HFFc6 (cell line): ENCODE results near the gene PHYHD1. TPM values are rescaled to one million over a fixed set of nuclear protein-coding genes. Genes with fewer than 3 reads are reported as not detected.
A peak's percentile ranks its signal among the peaks of the same experiment; 100 is the strongest.

Experiments used
- DNase-seq: peaks from one replicate; pipeline ENCODE4 v3.0.0-alpha.2; 2018
- H3K27ac Mint-ChIP-seq: 2 replicates; pipeline ENCODE4 v1.8.0; 2020; ENCODE audit warnings: mild to moderate bottlenecking, mixed read lengths
- H3K27me3 Mint-ChIP-seq: 2 replicates; pipeline ENCODE4 v1.8.0; 2021; ENCODE audit warnings: mild to moderate bottlenecking, moderate library complexity, mixed read lengths; ENCODE audit not compliant: insufficient read depth
- H3K36me3 Mint-ChIP-seq: 2 replicates; pipeline ENCODE4 v1.8.0; 2021; ENCODE audit warnings: low read depth, mixed read lengths
- H3K4me1 Mint-ChIP-seq: 2 replicates; pipeline ENCODE4 v1.8.0; 2020; ENCODE audit warnings: low read depth, mixed read lengths
- H3K4me3 Mint-ChIP-seq: 2 replicates; pipeline ENCODE4 v1.8.0; 2020; ENCODE audit warnings: mild to moderate bottlenecking, moderate library complexity, mixed read lengths
- H3K9me3 Mint-ChIP-seq: 2 replicates; pipeline ENCODE4 v1.8.0; 2020; ENCODE audit warnings: mild to moderate bottlenecking, mixed read lengths
- total RNA-seq, 6 experiments: library from RNA; stranded (reverse); fragmentation: NEBNext Ultra II Directional; extraction: Animal tissue kit (Norgen Biotek cat#: 25700); gene quantifications; 2 replicates in 1 of 6; 3 replicates in 5 of 6; pipeline ENCODE4 v1.2.3, GENCODE V29; 2021
- TF ChIP-seq, protein P1 (sequence below): fragments of 200-600 bp; sonication (generic); IDR thresholded peaks from 2 replicates; pipeline ENCODE4 v1.5.0; 2021; ENCODE audit warnings: antibody characterized with exemption, mild to moderate bottlenecking

PHYHD1 gene
- total RNA-seq, 6 experiments from 2014 or later, result 6.8 to 13.9 (median 10.0) TPM

GRCh38 chr9:128901822-128902221, 19.0 kb upstream of the PHYHD1 start:
- Mint-ChIP-seq H3K4me1 (peaks cover 30% of the 10 kb centered on the region), H3K36me3 (peaks cover 13% of the 10 kb centered on the region; the same call in 1 of the 2 replicates), H3K4me3 (no peak overlapping the region), H3K27ac (no peak overlapping the region), H3K9me3 (no peaks in the 10 kb centered on the region), H3K27me3 (peaks cover 3% of the 10 kb centered on the region; the same call in 1 of the 2 replicates)
- TF ChIP-seq, protein P1, sequence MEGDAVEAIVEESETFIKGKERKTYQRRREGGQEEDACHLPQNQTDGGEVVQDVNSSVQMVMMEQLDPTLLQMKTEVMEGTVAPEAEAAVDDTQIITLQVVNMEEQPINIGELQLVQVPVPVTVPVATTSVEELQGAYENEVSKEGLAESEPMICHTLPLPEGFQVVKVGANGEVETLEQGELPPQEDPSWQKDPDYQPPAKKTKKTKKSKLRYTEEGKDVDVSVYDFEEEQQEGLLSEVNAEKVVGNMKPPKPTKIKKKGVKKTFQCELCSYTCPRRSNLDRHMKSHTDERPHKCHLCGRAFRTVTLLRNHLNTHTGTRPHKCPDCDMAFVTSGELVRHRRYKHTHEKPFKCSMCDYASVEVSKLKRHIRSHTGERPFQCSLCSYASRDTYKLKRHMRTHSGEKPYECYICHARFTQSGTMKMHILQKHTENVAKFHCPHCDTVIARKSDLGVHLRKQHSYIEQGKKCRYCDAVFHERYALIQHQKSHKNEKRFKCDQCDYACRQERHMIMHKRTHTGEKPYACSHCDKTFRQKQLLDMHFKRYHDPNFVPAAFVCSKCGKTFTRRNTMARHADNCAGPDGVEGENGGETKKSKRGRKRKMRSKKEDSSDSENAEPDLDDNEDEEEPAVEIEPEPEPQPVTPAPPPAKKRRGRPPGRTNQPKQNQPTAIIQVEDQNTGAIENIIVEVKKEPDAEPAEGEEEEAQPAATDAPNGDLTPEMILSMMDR, result no peak
- DNase-seq, result no peak

DNA sequence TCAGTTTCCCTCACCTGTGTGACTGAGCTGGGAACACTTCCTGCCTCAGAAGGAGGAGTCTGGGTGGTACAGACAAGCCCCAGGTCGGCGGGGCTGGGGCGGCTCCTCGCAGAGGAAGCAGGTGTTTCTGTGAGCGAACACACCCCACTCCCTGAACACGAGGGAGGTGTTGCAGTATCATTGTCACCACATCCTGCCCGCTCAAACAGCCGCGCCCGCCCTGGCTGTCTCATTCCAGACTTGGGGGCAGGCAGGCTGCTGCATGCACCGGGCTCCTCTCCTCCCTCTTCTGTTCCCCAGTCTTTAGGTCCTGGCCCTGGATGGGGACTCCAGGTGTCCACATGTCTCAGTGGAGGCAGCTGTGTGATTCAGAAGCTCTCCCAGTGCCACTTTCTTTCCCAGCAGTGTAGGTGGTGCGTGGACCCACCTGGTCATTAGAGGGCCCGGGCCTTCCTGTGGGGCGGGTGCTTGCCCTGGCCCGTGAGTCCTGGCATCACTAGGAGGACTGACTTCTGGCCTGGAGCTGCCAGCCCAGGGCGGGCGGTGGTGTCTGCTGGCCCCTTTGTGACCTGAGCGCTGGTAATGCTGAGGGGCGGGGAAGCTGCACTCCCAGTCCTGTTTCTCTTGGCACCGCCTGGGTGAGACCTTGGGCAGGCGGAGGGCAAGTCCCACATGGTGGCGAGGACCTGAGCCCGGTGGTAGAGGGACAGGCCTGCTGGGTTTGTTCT, 18.3 kb upstream of the PHYHD1 start:
- DNase-seq, result no peak
- Mint-ChIP-seq H3K4me3 (no peak overlapping the region), H3K9me3 (no peaks in the 10 kb centered on the region), H3K4me1 (peaks cover 30% of the 10 kb centered on the region), H3K27me3 (peaks cover 3% of the 10 kb centered on the region; the same call in 1 of the 2 replicates), H3K36me3 (peaks cover 15% of the 10 kb centered on the region), H3K27ac (peak overlapping the region; percentile 21)
- TF ChIP-seq, protein P1, result no peak

GRCh38 chr9:128903079-128903461, 17.7 kb upstream of the PHYHD1 start:
- H3K27me3 Mint-ChIP-seq, result peaks cover 3% of the 10 kb centered on the region; the same call in 1 of the 2 replicates

DNA sequence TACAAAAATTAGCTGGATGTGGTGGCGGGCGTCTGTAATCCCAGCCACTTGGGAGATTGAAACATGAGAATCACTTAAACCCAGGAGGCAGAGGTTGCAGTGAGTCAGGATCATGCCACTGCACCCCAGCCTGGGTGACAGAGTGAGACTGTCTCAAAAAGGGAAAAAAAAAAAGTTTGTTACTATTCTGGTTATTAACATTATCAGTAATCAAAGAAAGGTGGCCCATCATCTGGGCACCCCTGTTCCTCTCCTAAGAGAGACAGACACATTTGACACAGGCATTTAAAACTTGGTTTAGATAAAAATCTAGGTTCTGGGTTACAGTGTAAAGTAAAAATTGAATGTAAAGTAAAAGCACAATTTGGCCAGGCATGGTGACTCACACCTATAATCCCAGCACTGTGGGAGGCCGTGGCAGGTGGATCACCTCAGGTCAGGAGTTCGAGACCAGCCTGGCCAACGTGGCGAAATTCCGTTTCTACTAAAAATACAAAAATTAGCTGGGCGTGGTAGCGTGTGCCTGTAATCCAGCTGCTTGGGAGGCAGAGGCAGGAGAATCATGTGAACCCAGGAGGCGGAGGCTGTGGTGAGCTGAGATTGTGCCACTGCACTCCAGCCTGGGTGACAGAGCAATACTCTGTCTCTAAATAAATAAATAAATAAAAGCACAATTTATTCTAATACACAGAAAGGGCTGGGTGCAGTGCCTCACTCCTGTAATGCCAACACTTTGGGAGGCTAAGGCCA, 16.7 kb upstream of the PHYHD1 start:
- Mint-ChIP-seq H3K4me1 (peaks cover 30% of the 10 kb centered on the region), H3K9me3 (no peaks in the 10 kb centered on the region), H3K27ac (peak overlapping the region; percentile 73), H3K36me3 (peaks cover 21% of the 10 kb centered on the region), H3K4me3 (no peak overlapping the region), H3K27me3 (peaks cover 4% of the 10 kb centered on the region; the same call in 1 of the 2 replicates)
- no peak for DNase-seq
- TF ChIP-seq, protein P1, result no peak

More at GRCh38 chr9:128903079-128903461, 17.7 kb upstream of the PHYHD1 start:
- peaks cover 17% of the 10 kb centered on the region for H3K36me3 Mint-ChIP-seq
- no peak overlapping the region for H3K4me3 Mint-ChIP-seq
- TF ChIP-seq, protein P1, result no peak
- peaks cover 30% of the 10 kb centered on the region for H3K4me1 Mint-ChIP-seq
- 0 out of 2 replicates have a peak overlapping the region, but pooled peaks have one; percentile 21 for H3K27ac Mint-ChIP-seq
- no peak for DNase-seq
- H3K9me3 Mint-ChIP-seq, result no peaks in the 10 kb centered on the region

DNA sequence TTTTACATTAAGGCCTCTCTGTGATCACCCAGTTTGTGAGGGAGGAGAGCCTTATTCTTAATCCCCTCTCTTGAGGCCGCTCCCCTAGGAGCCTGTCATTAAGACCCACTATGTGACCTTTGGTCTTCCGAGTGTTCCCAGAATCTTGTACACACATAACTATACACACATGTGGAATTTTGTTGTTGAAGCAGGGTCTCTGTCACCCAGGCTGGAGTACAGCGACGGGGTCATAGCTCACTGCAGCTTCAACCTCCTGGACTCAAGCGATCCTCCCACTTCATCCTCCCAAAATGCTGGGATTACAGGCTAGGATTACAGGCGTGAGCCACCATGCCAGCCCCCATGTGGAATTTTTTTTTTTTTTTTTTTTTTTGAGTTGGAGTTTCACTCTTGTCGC, 14.8 kb upstream of the PHYHD1 start:
- Mint-ChIP-seq H3K9me3 (no peaks in the 10 kb centered on the region), H3K4me3 (no peak overlapping the region), H3K4me1 (peaks cover 26% of the 10 kb centered on the region), H3K36me3 (peaks cover 30% of the 10 kb centered on the region), H3K27ac (no peak overlapping the region), H3K27me3 (peaks cover 7% of the 10 kb centered on the region; the same call in 1 of the 2 replicates)
- DNase-seq, result no peak
- TF ChIP-seq, protein P1, result no peak
